Effector CD8-positive, alpha-beta T cell (primary cell): ENCODE results near the gene DNPH1.

Experiments used
- DNase-seq: peaks from one replicate; lab custom pipeline; 2025; lab: John Stamatoyannopoulos, UW

Gene DNPH1

DNA sequence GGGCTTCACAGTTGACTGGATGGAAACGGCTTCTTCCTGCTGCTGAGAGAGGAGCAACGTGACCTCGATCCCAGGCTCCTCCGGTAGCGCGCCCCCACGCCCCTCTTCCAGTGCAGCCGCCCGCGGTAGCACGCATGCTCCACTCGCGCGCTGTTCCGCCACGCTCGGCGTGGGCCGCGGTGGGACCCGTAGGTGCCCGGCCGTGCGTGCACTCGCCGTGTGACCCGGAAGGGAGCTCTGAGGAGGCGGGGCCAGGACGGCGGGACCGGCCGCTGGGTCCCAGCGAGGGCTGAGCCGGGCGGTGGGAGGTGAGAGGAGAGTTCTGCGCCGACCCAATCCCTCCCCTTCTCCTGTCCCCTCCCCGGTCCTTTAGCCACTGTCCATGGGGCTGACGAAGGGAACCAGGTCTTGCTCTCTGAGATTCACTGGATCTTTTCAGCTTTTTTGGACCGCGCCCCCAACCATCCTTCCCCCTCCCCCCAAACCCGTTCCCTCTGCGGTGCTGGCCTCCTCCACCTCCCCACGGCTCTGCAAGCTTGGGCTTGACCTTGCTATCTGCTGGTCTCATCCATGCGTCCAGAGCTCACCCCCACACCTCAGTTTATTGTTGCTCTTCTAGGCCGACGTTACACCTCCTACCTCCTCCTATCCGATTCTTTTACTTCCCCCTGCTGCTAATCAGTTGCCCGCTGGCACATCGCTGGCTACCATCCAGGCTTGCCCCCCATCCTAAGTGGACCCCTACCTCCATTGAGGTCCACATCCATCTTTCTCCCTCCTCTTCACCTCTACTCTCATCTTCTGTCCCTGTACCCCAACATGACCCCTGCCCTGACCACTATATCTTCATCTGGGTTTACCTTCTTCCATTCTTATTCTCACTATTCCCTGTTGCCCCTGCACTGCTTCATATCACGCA lies 47.1 kb downstream of the DNPH1 start, which contains the start of gene CUL9:
CUL9 (plus strand) TSS at position 255 of the 919 bp plus-strand sequence. CDS start 2,115 bp downstream, outside the sequence.
- peak; percentile 67 for DNase-seq

GRCh38 chr6:43181621-43181941 lies 47.7 kb downstream of the DNPH1 start:
- no peak for DNase-seq

DNA sequence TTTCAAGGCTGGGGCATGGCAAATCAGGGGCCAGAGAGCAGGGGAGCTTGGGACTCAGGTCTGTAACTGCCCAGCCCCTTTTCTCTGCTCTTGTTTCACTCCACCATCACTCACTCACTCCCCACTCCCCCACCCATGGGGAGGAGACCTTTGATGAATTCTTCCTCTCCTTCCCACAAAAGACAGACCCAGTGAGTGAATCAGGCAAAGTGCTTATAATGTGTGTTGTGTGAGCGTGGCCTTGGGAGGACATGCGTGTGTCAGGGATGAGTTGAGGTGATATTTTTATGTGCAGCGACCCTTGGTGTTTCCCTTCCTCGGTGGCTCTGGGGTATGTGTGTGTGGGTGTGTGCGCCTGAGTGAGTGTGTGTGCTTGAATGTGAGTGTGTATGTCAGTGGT lies 48.3 kb downstream of the DNPH1 start:
- no peak for DNase-seq

DNA sequence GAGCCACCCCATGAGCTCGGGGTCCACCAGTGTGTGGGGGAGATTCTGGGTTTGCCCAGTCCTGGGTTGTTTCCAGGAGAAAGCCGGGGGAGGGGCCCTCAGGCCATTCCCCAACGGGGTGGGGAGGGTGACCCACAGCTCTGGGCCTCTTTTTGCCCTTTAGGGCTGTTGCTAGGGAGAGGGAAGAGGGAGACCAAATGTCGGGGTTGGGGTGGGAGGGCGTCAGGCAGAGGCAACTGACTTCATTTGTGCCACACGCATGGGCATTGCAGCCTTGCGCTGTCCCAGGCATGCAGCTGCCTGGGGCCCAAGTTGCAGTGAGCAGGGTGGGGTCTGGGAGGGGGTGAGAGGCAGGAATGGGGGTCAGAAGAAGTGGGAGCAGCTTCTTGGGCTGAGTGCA lies 49.2 kb downstream of the DNPH1 start:
- DNase-seq = no peak

GRCh38 chr6:43178951-43179830 lies 50.1 kb downstream of the DNPH1 start:
- DNase-seq = no peak

DNA sequence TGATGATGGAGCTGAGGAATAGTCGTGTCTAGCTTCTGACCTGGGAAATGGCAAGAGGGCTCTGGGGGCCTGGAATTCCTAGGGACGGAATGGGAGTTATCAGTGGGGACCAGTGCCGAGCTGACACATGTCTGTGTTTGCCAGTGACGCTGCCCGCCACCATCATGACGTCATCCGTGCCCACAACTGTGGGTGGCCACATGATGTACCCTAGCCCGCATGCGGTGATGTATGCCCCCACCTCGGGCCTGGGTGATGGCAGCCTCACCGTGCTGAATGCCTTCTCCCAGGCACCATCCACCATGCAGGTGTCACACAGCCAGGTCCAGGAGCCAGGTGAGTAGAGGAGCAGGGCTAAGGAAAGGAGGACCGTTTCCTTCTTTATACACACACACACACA lies 51.1 kb downstream of the DNPH1 start:
- DNase-seq = no peak

GRCh38 chr6:43176423-43176786 lies 52.9 kb downstream of the DNPH1 start:
- DNase-seq = no peak

DNA sequence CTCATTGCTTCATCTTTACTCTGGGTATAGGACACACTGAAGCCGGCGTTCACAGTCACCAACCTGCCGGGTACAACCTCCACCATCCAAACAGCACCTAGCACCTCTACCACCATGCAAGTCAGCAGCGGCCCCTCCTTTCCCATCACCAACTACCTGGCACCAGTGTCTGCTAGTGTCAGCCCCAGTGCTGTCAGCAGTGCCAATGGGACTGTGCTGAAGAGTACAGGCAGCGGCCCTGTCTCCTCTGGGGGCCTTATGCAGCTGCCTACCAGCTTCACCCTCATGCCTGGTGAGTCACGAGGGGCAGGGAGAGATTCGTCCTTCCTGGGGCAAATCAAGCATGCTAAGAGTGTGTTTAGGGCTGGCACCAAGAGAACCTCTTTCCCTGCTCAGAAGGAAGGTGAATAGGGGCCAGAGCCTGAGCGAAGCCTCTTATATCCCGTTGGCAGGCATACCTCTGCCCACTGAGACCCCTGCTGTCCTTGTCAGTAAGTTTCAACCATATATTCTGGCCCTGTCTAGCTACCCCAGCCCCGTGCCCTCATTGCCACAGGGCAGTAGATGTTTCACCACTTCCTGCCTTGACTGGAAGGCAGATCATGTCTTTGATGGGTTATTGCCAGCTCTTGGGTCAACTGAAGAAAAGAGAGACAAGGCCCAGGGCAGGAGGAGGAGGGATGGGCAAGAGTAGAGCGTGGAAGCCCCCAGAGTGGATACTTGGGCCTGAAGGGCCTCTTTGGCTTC lies 53.4 kb downstream of the DNPH1 start:
- no peak for DNase-seq
